Spleen (tissue), 11 donors: Measurements from ENCODE around the gene RMRP. TPM values are rescaled to one million over a fixed set of nuclear protein-coding genes. Genes with fewer than 3 reads are reported as not detected.

ENCODE experiments used
- DNase-seq: peaks from one replicate; pipeline ENCODE4 v3.0.0-alpha.2; 2020
- H3K27ac ChIP-seq, 8 donors: fragments of 200-600 bp; sonication (generic) in 7 of 8; 1 replicate in 4 of 8; 2 replicates in 4 of 8; pipeline versions ENCODE4 v1.5.0 to v1.8.0; 2016 to 2021; ENCODE audit warnings: inconsistent platforms in 4 of 8, mild to moderate bottlenecking in 4 of 8, moderate library complexity in 1 of 8
- H3K27me3 ChIP-seq, 7 donors: fragments of 200-600 bp; sonication (generic) in 6 of 7; replicated peaks in 1 of 7; 1 replicate in 4 of 7; 2 replicates in 3 of 7; pipeline versions ENCODE4 v1.5.0 to v1.8.0; 2016 to 2021; ENCODE audit warnings: inconsistent platforms in 3 of 7, mild to moderate bottlenecking in 1 of 7
- H3K36me3 ChIP-seq, 6 donors: fragments of 200-600 bp; sonication (generic) in 5 of 6; 1 replicate in 4 of 6; 2 replicates in 2 of 6; pipeline versions ENCODE4 v1.5.0 to v1.8.0; 2016 to 2021; ENCODE audit warnings: inconsistent platforms in 2 of 6
- H3K4me1 ChIP-seq, 6 donors: fragments of 200-600 bp; sonication (generic) in 5 of 6; 1 replicate in 3 of 6; 2 replicates in 3 of 6; pipeline versions ENCODE4 v1.5.0 to v1.8.0; 2016 to 2021; ENCODE audit warnings: inconsistent platforms in 3 of 6
- H3K4me3 ChIP-seq, 8 donors: fragments of 200-600 bp; sonication (generic) in 7 of 8; 1 replicate in 4 of 8; 2 replicates in 4 of 8; pipeline versions ENCODE4 v1.5.0 to v1.8.0; 2016 to 2021; ENCODE audit warnings: inconsistent platforms in 4 of 8, mild to moderate bottlenecking in 4 of 8, moderate library complexity in 2 of 8
- H3K9me3 ChIP-seq, 8 donors: fragments of 200-600 bp; sonication (generic) in 7 of 8; 1 replicate in 4 of 8; 2 replicates in 4 of 8; pipeline versions ENCODE4 v1.5.0 to v1.8.0; 2016 to 2021; ENCODE audit warnings: inconsistent platforms in 4 of 8
- CTCF ChIP-seq, 11 experiments: fragments of 200-600 bp in 7 of 11; fragments of 450-650 bp in 4 of 11; sonication (generic) in 4 of 11; IDR thresholded peaks in 8 of 11; conservative IDR thresholded peaks in 3 of 11; 1 replicate in 7 of 11; 2 replicates in 4 of 11; pipeline versions ENCODE4 v1.4.0 to v1.8.0; 2016 to 2021; ENCODE audit warnings: antibody characterized with exemption in 11 of 11, inconsistent platforms in 4 of 11, mild to moderate bottlenecking in 1 of 11
- POLR2A ChIP-seq, 3 donors: fragments of 450-650 bp; IDR thresholded peaks; one replicate each; pipeline ENCODE4 v1.5.1; 2017; ENCODE audit warnings: antibody characterized with exemption in 3 of 3, mild to moderate bottlenecking in 1 of 3
- POLR2AphosphoS5 ChIP-seq, 3 donors: sonication (generic); formaldehyde crosslinking; IDR thresholded peaks; one replicate each; pipeline ENCODE4 v1.5.1; 2017; ENCODE audit warnings: antibody characterized with exemption in 3 of 3
- WGBS, 5 donors: extraction: QIAGEN DNeasy Blood & Tissue Kit in 3 of 5; methylation state at CpG; one replicate each; pipeline versions ENCODE4 v1.1.5 to v1.1.7; 2013 to 2018; 5-methylcytosine and 5-hydroxymethylcytosine counted together
- intact Hi-C: fragments of 100-400 bp; cut with DNase I; formaldehyde crosslinking; loops from one replicate; pipeline ENCODE4 v1.15.0; 2023; ENCODE audit warnings: low total_unique reads
- polyA plus RNA-seq, 3 donors: library from polyadenylated mRNA; stranded (reverse); fragments of 200-250 nt; gene quantifications; one replicate each; pipeline ENCODE4 v1.2.1, GENCODE V29; 2013
- total RNA-seq, 7 donors: library from RNA; depleted of rRNA in 3 of 7; stranded (reverse); fragments of >200 nt in 3 of 7; fragmentation: NEBNext Ultra II Directional in 4 of 7; extraction: Animal tissue kit (Norgen Biotek cat#: 25700) in 4 of 7; gene quantifications; one replicate each; pipeline versions ENCODE4 v1.1.0 to v1.2.1, GENCODE V29; 2016 to 2021
- donor health status: healthy with polysubstance abuse.
- donor health status: DM: no; HTN: no; CAD: no; lungs with moderate emphysema.
- donor health status: DM: no; HTN: no; CAD: no.
- donor health status: Bipolar disorder and iron deficiency.
- donor health status: healthy.
- donor health status: DM: no; HTN: no; CAD: no.
- donor health status: DM: yes; HTN: yes; CAD: no.

The RMRP gene
- total and polyA plus RNA-seq, 10 donors, result 42.1 to 28,996 (median 10,652) TPM; not detected in 1

- intact Hi-C loops, result no loop called here
- DNase-seq, result peak; percentile 83
- peaks cover 0 to 31% (median 0%) of the 10 kb centered on the region in 6 donors for H3K36me3 ChIP-seq
- WGBS, 5 donors, result 35 to 62% (median 52%) methylated on average over 7 of the region's 7 CpGs
- peak within 1 kb of the TSS; percentile 72 to 94 (median 84) for H3K27ac ChIP-seq
- TF ChIP-seq CTCF (IDR thresholded peaks at IDR 0.05 in 8 of 11, conservative IDR thresholded peaks at IDR 0.05 in 3 of 11) (no peak), POLR2A (IDR thresholded peaks at IDR 0.05) (peak in 2 of 3 donors; percentile 57 to 74), POLR2AphosphoS5 (IDR thresholded peaks at IDR 0.05) (peak; percentile 35 to 94 (median 82))
- H3K4me1 ChIP-seq, result peaks cover 17 to 91% (median 62%) of the 10 kb centered on the region in 6 donors
- H3K9me3 ChIP-seq, result no peaks in the 10 kb centered on the region
- H3K27me3 ChIP-seq, result no peaks in the 10 kb centered on the region
- peak within 1 kb of the TSS; percentile 43 to 82 (median 56) for H3K4me3 ChIP-seq
These were observed 39.5 kb downstream of the RMRP start, which contains the start of gene CD72 for GRCh38 chr9:35618325-35618727. Gene CD72 (minus strand): TSS chr9:35618413. CDS start chr9:35618303, 110 bp downstream.

GRCh38 chr9:35617548-35617947 is 40.3 kb downstream of the RMRP start:
- TF ChIP-seq POLR2AphosphoS5 (IDR thresholded peaks at IDR 0.05), result no peak
- TF ChIP-seq POLR2A (IDR thresholded peaks at IDR 0.05), result no peak
- TF ChIP-seq CTCF (IDR thresholded peaks at IDR 0.05 in 8 of 11, conservative IDR thresholded peaks at IDR 0.05 in 3 of 11), result no peak
- WGBS, 5 donors, result 47 to 56% (median 54%) methylated on average over 8 of the region's 8 CpGs
- intact Hi-C loops, result no loop called here

GRCh38 chr9:35616681-35617459 is 40.9 kb downstream of the RMRP start:
- Histone ChIP-seq H3K9me3 (no peaks in the 10 kb centered on the region), H3K4me3 (peak overlapping the region; percentile 43 to 82 (median 56)), H3K27ac (peak overlapping the region; percentile 72 to 94 (median 84)), H3K4me1 (peaks cover 17 to 100% (median 62%) of the 10 kb centered on the region in 6 donors), H3K27me3 (no peaks in the 10 kb centered on the region), H3K36me3 (peaks cover 0 to 46% (median 2%) of the 10 kb centered on the region in 6 donors)
- TF ChIP-seq POLR2A (IDR thresholded peaks at IDR 0.05) (peak in 1 of 3 donors; percentile 31), POLR2AphosphoS5 (IDR thresholded peaks at IDR 0.05) (peak; percentile 81 to 86 (median 84)), CTCF (IDR thresholded peaks at IDR 0.05 in 8 of 11, conservative IDR thresholded peaks at IDR 0.05 in 3 of 11) (peak in 10 of 11 experiments; percentile 13 to 54 (median 36))
- WGBS, 5 donors, result 8 to 11% (median 9%) methylated on average over 38 to 51 of the region's 51 CpGs
- intact Hi-C loops, result no loop called here
- DNase-seq, result peak; percentile 94

More at GRCh38 chr9:35617548-35617947, 40.3 kb downstream of the RMRP start:
- peaks cover 17 to 99% (median 62%) of the 10 kb centered on the region in 6 donors for H3K4me1 ChIP-seq
- H3K27ac ChIP-seq, result peak overlapping the region; percentile 72 to 94 (median 84)
- H3K9me3 ChIP-seq, result no peaks in the 10 kb centered on the region
- DNase-seq, result no peak
- H3K27me3 ChIP-seq, result no peaks in the 10 kb centered on the region
- peak overlapping the region; percentile 43 to 82 (median 56) for H3K4me3 ChIP-seq
- H3K36me3 ChIP-seq, result peaks cover 0 to 39% (median 2%) of the 10 kb centered on the region in 6 donors
